Activated CD8-positive, alpha-beta memory T cell treated with anti-CD3 and anti-CD28 coated beads, Interleukin-2, amount 10 ng/mL, durations not matched to agents 7 days and 5 days (primary cell): Measurements from ENCODE around the gene KRTAP21-1. TPM values are rescaled to one million over a fixed set of nuclear protein-coding genes. Genes with fewer than 3 reads are reported as not detected.

ENCODE experiments used
- ATAC-seq: fragments of 150-1000 bp; cut with Tn5 transposase; one replicate; pipeline ENCODE4 v1.10.0; 2021; ENCODE audit warnings: moderate library complexity
- CTCF ChIA-PET: fragments of 350-600 bp; sonication (Branson Sonifier 250); formaldehyde crosslinking; loops from one replicate; lab custom pipeline; 2021; ENCODE audit warnings: antibody characterized with exemption; lab: Charles Lee
- DNase-seq: peaks from one replicate; pipeline ENCODE4 v3.0.0-alpha.2; 2020
- H3K27ac Mint-ChIP-seq: one replicate; pipeline ENCODE4 v1.8.0; 2021; ENCODE audit warnings: mild to moderate bottlenecking, mixed read lengths
- H3K27me3 Mint-ChIP-seq: one replicate; pipeline ENCODE4 v1.8.0; 2021; ENCODE audit warnings: mixed read lengths
- H3K36me3 Mint-ChIP-seq: one replicate; pipeline ENCODE4 v1.8.0; 2021; ENCODE audit warnings: mild to moderate bottlenecking, mixed read lengths
- H3K4me1 Mint-ChIP-seq: one replicate; pipeline ENCODE4 v1.8.0; 2021; ENCODE audit warnings: mixed read lengths
- H3K4me3 Mint-ChIP-seq: one replicate; pipeline ENCODE4 v1.8.0; 2021; ENCODE audit warnings: mild to moderate bottlenecking, moderate library complexity, mixed read lengths
- H3K9me3 Mint-ChIP-seq: one replicate; pipeline ENCODE4 v1.8.0; 2022; ENCODE audit warnings: low read depth, mixed read lengths
- total RNA-seq, 2 experiments: library from RNA; stranded (reverse); gene quantifications; one replicate each; pipeline ENCODE4 v1.2.3, GENCODE V29; 2021

The KRTAP21-1 gene
- total RNA-seq, 2 experiments from 2014 or later, result not detected

DNA sequence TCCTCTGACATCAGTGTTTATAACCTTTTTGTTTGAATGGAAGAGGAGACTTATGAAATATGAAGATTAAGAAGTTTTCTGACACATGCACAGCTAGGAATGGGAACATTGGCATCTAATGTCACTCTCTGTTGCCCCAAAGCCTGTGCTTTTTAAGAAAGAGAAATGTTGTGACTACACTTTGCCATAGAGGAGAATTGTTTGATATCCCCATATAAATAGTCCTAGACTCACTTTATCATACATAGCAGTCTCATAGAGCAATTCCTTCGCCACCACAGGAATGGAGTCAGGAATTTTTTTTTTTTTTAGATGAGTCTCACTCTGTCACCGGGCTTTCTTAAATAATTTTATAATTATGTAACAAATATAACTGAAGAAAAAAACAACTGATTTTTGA lies 38.1 kb downstream of the KRTAP21-1 start:
- no peak overlapping the region for H3K4me3 Mint-ChIP-seq
- no peaks in the 10 kb centered on the region for H3K27me3 Mint-ChIP-seq
- H3K27ac Mint-ChIP-seq, result no peak overlapping the region
- DNase-seq, result no peak
- CTCF ChIA-PET, result no interaction called here
- peaks cover 14% of the 10 kb centered on the region for H3K4me1 Mint-ChIP-seq
- peaks cover 7% of the 10 kb centered on the region for H3K9me3 Mint-ChIP-seq
- H3K36me3 Mint-ChIP-seq, result no peaks in the 10 kb centered on the region
- no peak for ATAC-seq

GRCh38 chr21:30714946-30715345 lies 40.3 kb downstream of the KRTAP21-1 start:
- ATAC-seq (no peak), DNase-seq (no peak)
- Mint-ChIP-seq H3K9me3 (peaks cover 7% of the 10 kb centered on the region), H3K27ac (no peak overlapping the region), H3K36me3 (no peaks in the 10 kb centered on the region), H3K4me1 (peaks cover 14% of the 10 kb centered on the region), H3K27me3 (no peaks in the 10 kb centered on the region), H3K4me3 (no peak overlapping the region)
- CTCF ChIA-PET, result no interaction called here

- no peak overlapping the region for H3K4me3 Mint-ChIP-seq
- peaks cover 7% of the 10 kb centered on the region for H3K9me3 Mint-ChIP-seq
- ATAC-seq, result no peak
- peaks cover 13% of the 10 kb centered on the region for H3K4me1 Mint-ChIP-seq
- CTCF ChIA-PET, result interaction anchor here (0.5 kb wide), 1 partner anchor 821 kb away, joined by 3 read pairs; no protein-coding TSS in a partner anchor
- H3K36me3 Mint-ChIP-seq, result no peaks in the 10 kb centered on the region
- DNase-seq, result no peak
- no peaks in the 10 kb centered on the region for H3K27me3 Mint-ChIP-seq
- no peak overlapping the region for H3K27ac Mint-ChIP-seq
These were observed 40.8 kb downstream of the KRTAP21-1 start for GRCh38 chr21:30714456-30714855.

GRCh38 chr21:30713766-30714165 lies 41.5 kb downstream of the KRTAP21-1 start:
- H3K4me1 Mint-ChIP-seq, result peaks cover 8% of the 10 kb centered on the region
- CTCF ChIA-PET, result interaction anchor here (0.5 kb wide), 1 partner anchor 822 kb away, joined by 3 read pairs; no protein-coding TSS in a partner anchor
- no peak for DNase-seq
- no peaks in the 10 kb centered on the region for H3K36me3 Mint-ChIP-seq
- peaks cover 7% of the 10 kb centered on the region for H3K9me3 Mint-ChIP-seq
- ATAC-seq, result no peak
- H3K4me3 Mint-ChIP-seq, result no peak overlapping the region
- no peak overlapping the region for H3K27ac Mint-ChIP-seq
- H3K27me3 Mint-ChIP-seq, result no peaks in the 10 kb centered on the region

GRCh38 chr21:30710499-30710898 lies 44.7 kb downstream of the KRTAP21-1 start:
- H3K27ac Mint-ChIP-seq, result no peak overlapping the region
- no peak for DNase-seq
- CTCF ChIA-PET, result no interaction called here
- no peaks in the 10 kb centered on the region for H3K27me3 Mint-ChIP-seq
- H3K4me1 Mint-ChIP-seq, result no peaks in the 10 kb centered on the region
- H3K9me3 Mint-ChIP-seq, result peaks cover 4% of the 10 kb centered on the region
- no peak overlapping the region for H3K4me3 Mint-ChIP-seq
- H3K36me3 Mint-ChIP-seq, result no peaks in the 10 kb centered on the region
- no peak for ATAC-seq

- ATAC-seq (no peak), DNase-seq (no peak)
- Mint-ChIP-seq H3K9me3 (no peaks in the 10 kb centered on the region), H3K4me1 (no peaks in the 10 kb centered on the region), H3K27ac (no peak overlapping the region), H3K27me3 (no peaks in the 10 kb centered on the region), H3K36me3 (no peaks in the 10 kb centered on the region), H3K4me3 (no peak overlapping the region)
- CTCF ChIA-PET, result no interaction called here
These were observed 47.8 kb downstream of the KRTAP21-1 start for GRCh38 chr21:30707409-30707808.

Other genes starting within 250 kb of the KRTAP21-1 start
- gene KRTAP19-6, start 213.6 kb downstream of the KRTAP21-1 start, total RNA-seq, result not detected
- gene KRTAP19-7, start 194.1 kb downstream of the KRTAP21-1 start, total RNA-seq, result not detected
- gene KRTAP22-2, start 165.0 kb downstream of the KRTAP21-1 start, total RNA-seq, result not detected
- not detected for gene KRTAP6-3, start 163.0 kb downstream of the KRTAP21-1 start, total RNA-seq
- not detected for gene KRTAP6-2, start 156.5 kb downstream of the KRTAP21-1 start, total RNA-seq
- gene KRTAP22-1, start 154.3 kb downstream of the KRTAP21-1 start, total RNA-seq, result not detected
- gene KRTAP6-1, start 141.5 kb downstream of the KRTAP21-1 start, total RNA-seq, result not detected
- not detected for gene KRTAP20-1, start 139.0 kb downstream of the KRTAP21-1 start, total RNA-seq
- gene KRTAP20-4, start 134.8 kb downstream of the KRTAP21-1 start, total RNA-seq, result not detected
- not detected for gene KRTAP20-2, start 120.2 kb downstream of the KRTAP21-1 start, total RNA-seq
- gene KRTAP20-3, start 112.6 kb downstream of the KRTAP21-1 start, total RNA-seq, result not detected
- not detected for gene KRTAP21-3, start 36.7 kb downstream of the KRTAP21-1 start, total RNA-seq
- gene KRTAP21-2, start 8.2 kb downstream of the KRTAP21-1 start, total RNA-seq, result not detected
- gene KRTAP8-1, start 57.8 kb upstream of the KRTAP21-1 start, total RNA-seq, result not detected
- not detected for gene KRTAP7-1, start 74.3 kb upstream of the KRTAP21-1 start, total RNA-seq
- gene KRTAP11-1, start 126.2 kb upstream of the KRTAP21-1 start, total RNA-seq, result not detected